Naive B cell (primary cell): ENCODE measurements around the gene CDON. TPM values are rescaled to one million over a fixed set of nuclear protein-coding genes. Genes with fewer than 3 reads are reported as not detected.

Source experiments
- ATAC-seq, 2 donors: fragments of 150-1000 bp; cut with Tn5 transposase; 2 replicates each; pipeline ENCODE4 v1.10.0; 2021; ENCODE audit warnings: low read depth in 2 of 2, mild to moderate bottlenecking in 2 of 2, moderate library complexity in 2 of 2
- DNase-seq: peaks from one replicate; pipeline ENCODE4 v3.0.0; 2022
- H3K27ac Mint-ChIP-seq, 6 donors: one replicate each; pipeline ENCODE4 v1.8.0; 2020 to 2022; ENCODE audit warnings: mild to moderate bottlenecking in 6 of 6, mixed read lengths in 6 of 6, moderate library complexity in 5 of 6, inconsistent platforms in 2 of 6
- H3K27me3 Mint-ChIP-seq, 3 donors: one replicate each; pipeline ENCODE4 v1.8.0; 2021 to 2022; ENCODE audit warnings: mixed read lengths in 3 of 3, mild to moderate bottlenecking in 1 of 3
- H3K36me3 Mint-ChIP-seq, 2 donors: one replicate each; pipeline ENCODE4 v1.8.0; 2020 to 2022; ENCODE audit warnings: mixed read lengths in 2 of 2, inconsistent platforms in 1 of 2, mild to moderate bottlenecking in 1 of 2
- H3K4me1 Mint-ChIP-seq, 3 donors: one replicate each; pipeline ENCODE4 v1.8.0; 2020 to 2022; ENCODE audit warnings: mixed read lengths in 3 of 3, inconsistent platforms in 1 of 3, mild to moderate bottlenecking in 1 of 3, moderate library complexity in 1 of 3
- H3K4me3 Mint-ChIP-seq, 8 donors: one replicate each; pipeline ENCODE4 v1.8.0; 2020 to 2022; ENCODE audit warnings: mild to moderate bottlenecking in 8 of 8, mixed read lengths in 8 of 8, moderate library complexity in 8 of 8, inconsistent platforms in 2 of 8
- H3K9me3 Mint-ChIP-seq, 7 donors: one replicate each; pipeline ENCODE4 v1.8.0; 2020 to 2022; ENCODE audit warnings: mixed read lengths in 7 of 7, mild to moderate bottlenecking in 5 of 7, inconsistent platforms in 2 of 7, moderate library complexity in 1 of 7
- polyA plus RNA-seq, 6 donors: library from polyadenylated mRNA; unstranded; fragments of 300-500 nt; fragmentation: Illumina TruSeq; gene quantifications; one replicate each; pipeline ENCODE4 v1.2.3, GENCODE V29; 2021; ENCODE audit warnings: low read depth in 6 of 6

The CDON gene
- polyA plus RNA-seq, 6 donors from 2014 or later: not detected

- H3K9me3 Mint-ChIP-seq: no peaks in the 10 kb centered on the region
- no peaks in the 10 kb centered on the region for H3K36me3 Mint-ChIP-seq
- peaks cover 0 to 4% (median 0%) of the 10 kb centered on the region in 3 donors for H3K4me1 Mint-ChIP-seq
- peaks cover 0 to 31% (median 19%) of the 10 kb centered on the region in 3 donors for H3K27me3 Mint-ChIP-seq
- no peak overlapping the region for H3K4me3 Mint-ChIP-seq
- H3K27ac Mint-ChIP-seq: peak overlapping the region in 1 of 6 donors; percentile 20
- no peak for ATAC-seq
- DNase-seq: no peak
These were observed 110.9 kb downstream of the CDON start for GRCh38 chr11:125951731-125952130.

- Mint-ChIP-seq H3K27ac (no peak overlapping the region), H3K9me3 (no peaks in the 10 kb centered on the region)
- DNase-seq: no peak
These were observed 111.7 kb downstream of the CDON start for GRCh38 chr11:125950696-125951651.

DNA sequence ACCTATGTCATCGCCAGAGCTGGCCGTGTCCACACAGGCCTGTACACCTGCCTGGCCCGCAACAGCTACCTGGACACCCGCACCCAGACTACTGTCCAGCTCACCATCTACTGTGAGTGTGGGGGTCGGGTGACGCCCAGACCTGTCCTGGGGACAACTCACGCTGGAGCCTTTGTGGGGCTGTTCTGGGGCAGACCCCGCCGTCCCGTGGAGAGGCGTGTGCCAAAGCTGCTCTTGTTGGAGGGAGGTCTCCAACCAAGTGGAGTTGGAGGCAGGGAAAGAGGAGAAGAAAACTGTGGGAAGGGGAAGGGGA, 112.5 kb downstream of the CDON start:
- no peaks in the 10 kb centered on the region for H3K9me3 Mint-ChIP-seq
- peaks cover 0 to 16% (median 12%) of the 10 kb centered on the region in 3 donors for H3K27me3 Mint-ChIP-seq
- DNase-seq: no peak
- H3K36me3 Mint-ChIP-seq: no peaks in the 10 kb centered on the region
- H3K4me3 Mint-ChIP-seq: no peak overlapping the region
- peaks cover 0 to 4% (median 0%) of the 10 kb centered on the region in 3 donors for H3K4me1 Mint-ChIP-seq
- no peak overlapping the region for H3K27ac Mint-ChIP-seq
- ATAC-seq: no peak

More at GRCh38 chr11:125950696-125951651, 111.7 kb downstream of the CDON start:
- no peak overlapping the region for H3K4me3 Mint-ChIP-seq
- H3K36me3 Mint-ChIP-seq: no peaks in the 10 kb centered on the region
- H3K4me1 Mint-ChIP-seq: peaks cover 0 to 4% (median 0%) of the 10 kb centered on the region in 3 donors
- peaks cover 0 to 23% (median 18%) of the 10 kb centered on the region in 3 donors for H3K27me3 Mint-ChIP-seq
- no peak for ATAC-seq

- Mint-ChIP-seq H3K9me3 (no peaks in the 10 kb centered on the region), H3K27me3 (peaks cover 0 to 16% (median 11%) of the 10 kb centered on the region in 3 donors), H3K4me1 (peaks cover 0 to 4% (median 0%) of the 10 kb centered on the region in 3 donors), H3K27ac (no peak overlapping the region), H3K36me3 (no peaks in the 10 kb centered on the region), H3K4me3 (no peak overlapping the region)
- ATAC-seq: no peak
- DNase-seq: no peak
These were observed 113.1 kb downstream of the CDON start for GRCh38 chr11:125949271-125950177.

- Mint-ChIP-seq H3K9me3 (no peaks in the 10 kb centered on the region), H3K4me1 (peaks cover 0 to 4% (median 0%) of the 10 kb centered on the region in 3 donors), H3K4me3 (no peak overlapping the region), H3K27ac (peak overlapping the region in 1 of 6 donors; percentile 56), H3K27me3 (peaks cover 0 to 21% (median 17%) of the 10 kb centered on the region in 3 donors), H3K36me3 (no peaks in the 10 kb centered on the region)
- DNase-seq (no peak), ATAC-seq (no peak)
These were observed 114.2 kb downstream of the CDON start for GRCh38 chr11:125948278-125949051.

GRCh38 chr11:125947419-125948277, 115.0 kb downstream of the CDON start:
- no peak for DNase-seq
- H3K27ac Mint-ChIP-seq: no peak overlapping the region
- no peaks in the 10 kb centered on the region for H3K36me3 Mint-ChIP-seq
- H3K27me3 Mint-ChIP-seq: peaks cover 0 to 22% (median 17%) of the 10 kb centered on the region in 3 donors
- no peaks in the 10 kb centered on the region for H3K9me3 Mint-ChIP-seq
- no peak overlapping the region for H3K4me3 Mint-ChIP-seq
- ATAC-seq: no peak
- H3K4me1 Mint-ChIP-seq: peaks cover 0 to 4% (median 0%) of the 10 kb centered on the region in 3 donors

- Mint-ChIP-seq H3K4me3 (no peak overlapping the region), H3K27me3 (peaks cover 0 to 30% (median 17%) of the 10 kb centered on the region in 3 donors), H3K27ac (no peak overlapping the region), H3K4me1 (peaks cover 0 to 4% (median 0%) of the 10 kb centered on the region in 3 donors), H3K9me3 (no peaks in the 10 kb centered on the region), H3K36me3 (no peaks in the 10 kb centered on the region)
- ATAC-seq (no peak), DNase-seq (no peak)
These were observed 115.8 kb downstream of the CDON start for GRCh38 chr11:125946712-125947418.

GRCh38 chr11:125945797-125946520, 116.7 kb downstream of the CDON start, which contains the start of gene VSIG10L2:
Gene VSIG10L2, plus strand, starts transcription at chr11:125946044. Its CDS starts 12 bp downstream, at chr11:125946056.
- H3K4me3 Mint-ChIP-seq: peak within 1 kb of the TSS in 1 of 8 donors; percentile 74
- no peak within 1 kb of the TSS for H3K27ac Mint-ChIP-seq
- no peak for DNase-seq
- ATAC-seq: no peak
- H3K4me1 Mint-ChIP-seq: peaks cover 0 to 4% (median 0%) of the 10 kb centered on the region in 3 donors
- H3K36me3 Mint-ChIP-seq: no peaks in the 10 kb centered on the region
- H3K9me3 Mint-ChIP-seq: no peaks in the 10 kb centered on the region
- peaks cover 0 to 25% (median 12%) of the 10 kb centered on the region in 3 donors for H3K27me3 Mint-ChIP-seq

- no peak overlapping the region for H3K4me3 Mint-ChIP-seq
- peaks cover 0 to 24% (median 12%) of the 10 kb centered on the region in 3 donors for H3K27me3 Mint-ChIP-seq
- no peak overlapping the region for H3K27ac Mint-ChIP-seq
- no peaks in the 10 kb centered on the region for H3K9me3 Mint-ChIP-seq
- no peak for ATAC-seq
- peaks cover 0 to 4% (median 0%) of the 10 kb centered on the region in 3 donors for H3K4me1 Mint-ChIP-seq
- DNase-seq: no peak
- H3K36me3 Mint-ChIP-seq: no peaks in the 10 kb centered on the region
These were observed 117.5 kb downstream of the CDON start for GRCh38 chr11:125945011-125945796.

DNA sequence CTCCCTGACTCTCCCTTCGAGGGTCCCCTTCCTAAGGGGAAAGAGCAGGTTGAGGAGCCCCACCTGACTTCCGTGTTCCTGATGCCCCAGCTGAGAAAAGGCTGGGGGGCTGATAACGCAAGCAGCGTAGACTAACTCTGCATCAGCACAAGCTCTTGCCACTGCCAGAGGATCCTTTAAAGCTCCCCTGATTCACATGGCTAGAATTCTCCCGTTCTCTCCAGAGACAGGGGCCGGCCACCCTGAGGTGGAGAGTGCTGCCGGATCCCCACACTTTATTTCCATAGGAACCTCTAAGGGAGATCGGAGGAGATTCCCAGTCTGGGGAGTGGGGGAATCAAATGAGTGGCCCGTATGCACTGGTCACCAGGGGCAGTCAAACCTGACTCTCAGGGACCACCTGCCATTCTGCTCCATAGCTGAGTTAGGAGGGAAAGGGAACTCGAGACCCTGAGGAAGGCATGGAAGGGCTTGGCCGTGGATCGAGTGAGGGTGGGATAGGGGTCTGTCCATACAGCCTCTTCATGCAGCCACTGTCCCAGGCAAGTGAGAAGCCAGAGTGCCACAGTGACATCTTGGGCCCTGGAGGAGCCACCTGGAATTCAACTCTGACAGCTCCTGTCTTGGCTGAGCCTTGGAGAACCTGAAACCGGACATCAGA, 118.2 kb downstream of the CDON start:
- Mint-ChIP-seq H3K9me3 (no peaks in the 10 kb centered on the region), H3K27me3 (peaks cover 0 to 24% (median 12%) of the 10 kb centered on the region in 3 donors), H3K36me3 (no peaks in the 10 kb centered on the region), H3K4me3 (no peak overlapping the region), H3K27ac (no peak overlapping the region), H3K4me1 (peaks cover 0 to 4% (median 0%) of the 10 kb centered on the region in 3 donors)
- no peak for ATAC-seq
- no peak for DNase-seq
